Right renal cortex interstitium (tissue), 3 donors: ENCODE measurements around the gene COQ7. TPM values are rescaled to one million over a fixed set of nuclear protein-coding genes. Genes with fewer than 3 reads are reported as not detected.

ENCODE experiments used
- DNase-seq, 3 donors: peaks; one replicate each; pipeline ENCODE4 v3.0.0-alpha.2; 2013; ENCODE audit warnings: low read depth in 3 of 3, low spot score in 2 of 3
- polyA plus RNA-seq, 3 donors: library from polyadenylated mRNA; unstranded; fragments of 120-200 nt; gene quantifications; one replicate each; pipeline ENCODE4 v1.2.1, GENCODE V29; 2013; ENCODE audit not compliant: insufficient read length in 3 of 3

Gene COQ7
- polyA plus RNA-seq, 3 donors = 30.5 to 34.4 (median 32.1) TPM

DNA sequence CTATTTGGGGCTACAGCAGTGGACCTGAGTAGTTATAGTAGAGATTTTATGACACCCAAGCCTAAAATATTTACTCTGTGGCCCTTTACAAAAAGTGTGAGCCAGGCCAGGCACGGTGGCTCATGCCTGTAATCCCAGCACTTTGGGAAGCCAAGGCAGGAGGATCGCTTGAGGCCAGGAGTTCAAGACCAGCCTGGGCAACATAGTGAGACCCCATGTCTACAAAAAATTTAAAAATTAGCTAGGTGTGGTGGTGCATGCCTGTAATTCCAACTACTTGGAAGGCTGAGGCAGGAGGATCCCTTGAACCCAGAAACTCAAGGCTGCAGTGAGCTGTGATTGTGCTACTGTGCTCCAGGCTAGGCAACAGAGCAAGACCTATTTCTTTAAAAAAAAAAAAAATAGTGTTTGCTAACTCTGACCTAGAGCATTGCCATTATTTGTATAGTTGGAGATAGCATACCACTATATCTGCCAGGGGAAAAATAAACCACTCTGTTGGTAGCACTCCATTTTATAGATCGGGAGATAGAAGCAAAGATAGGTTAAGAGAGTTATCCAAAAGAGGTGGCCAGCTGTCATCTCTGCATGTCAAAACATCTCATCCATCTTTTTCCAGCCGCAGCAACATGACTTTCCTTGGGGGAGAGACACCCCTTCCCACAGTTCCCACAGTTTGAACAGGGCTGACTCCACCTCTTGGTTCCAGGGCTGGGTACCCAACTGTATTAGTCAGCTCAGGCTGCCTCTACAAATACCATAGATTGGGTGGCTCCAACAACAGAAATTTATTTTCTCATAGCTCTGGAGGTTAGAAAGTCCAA, 43.3 kb downstream of the COQ7 start:
- no peak for DNase-seq

DNA sequence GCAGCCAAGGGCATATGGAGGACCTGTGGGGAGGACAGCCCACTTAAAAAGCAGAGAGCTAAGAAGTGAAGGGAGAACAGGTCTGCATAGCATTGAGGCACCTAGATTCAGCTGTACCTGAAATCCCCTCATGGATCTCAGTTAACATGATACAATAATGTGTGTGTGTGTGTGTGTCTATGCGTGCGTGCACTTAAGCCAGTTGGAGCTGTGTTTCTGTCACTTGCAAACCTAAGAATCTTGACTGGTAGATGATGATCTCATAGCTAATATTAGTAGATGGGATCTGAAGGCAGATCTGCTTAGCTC, 44.6 kb downstream of the COQ7 start:
- DNase-seq = no peak

- DNase-seq = peak in 1 of 3 donors; percentile 79
Observed at GRCh38 chr16:19113577-19114358, 46.4 kb downstream of the COQ7 start, which contains the start of gene ITPRIPL2. TSS of gene ITPRIPL2 (plus strand) at chr16:19113964. CDS start at chr16:19114462, 498 bp downstream.

DNA sequence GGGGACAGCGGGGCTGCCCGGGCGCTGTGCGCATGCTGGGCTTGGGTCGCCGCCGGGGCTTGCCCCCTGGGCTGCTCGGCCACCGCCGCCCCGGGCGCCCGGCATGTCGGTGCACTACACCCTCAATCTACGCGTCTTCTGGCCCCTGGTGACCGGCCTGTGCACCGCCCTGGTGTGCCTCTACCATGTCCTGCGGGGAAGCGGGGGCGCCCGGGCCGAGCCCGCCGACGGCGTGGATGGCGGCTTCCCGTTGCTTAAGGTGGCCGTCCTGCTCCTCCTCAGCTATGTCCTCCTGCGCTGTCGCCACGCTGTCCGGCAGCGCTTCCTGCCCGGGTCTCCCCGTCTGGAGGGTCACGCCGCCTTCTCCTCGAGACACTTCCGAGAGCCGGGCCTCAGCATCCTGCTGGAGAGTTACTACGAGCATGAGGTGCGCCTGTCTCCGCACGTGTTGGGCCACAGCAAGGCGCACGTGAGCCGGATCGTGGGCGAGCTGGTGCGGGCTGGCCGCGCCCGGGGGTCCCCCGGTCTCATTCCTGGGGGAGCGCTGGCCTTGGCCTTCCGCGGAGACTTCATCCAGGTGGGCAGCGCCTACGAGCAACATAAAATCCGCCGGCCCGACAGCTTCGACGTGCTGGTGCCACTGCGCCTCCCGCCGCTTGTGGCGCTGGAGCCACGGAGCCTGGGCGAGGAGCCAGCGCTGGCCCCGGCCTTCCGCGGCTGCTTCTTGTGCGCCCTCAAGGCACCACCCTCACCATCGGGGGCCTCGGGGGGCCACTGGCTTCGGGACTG, 47.1 kb downstream of the COQ7 start:
- no peak for DNase-seq

DNA sequence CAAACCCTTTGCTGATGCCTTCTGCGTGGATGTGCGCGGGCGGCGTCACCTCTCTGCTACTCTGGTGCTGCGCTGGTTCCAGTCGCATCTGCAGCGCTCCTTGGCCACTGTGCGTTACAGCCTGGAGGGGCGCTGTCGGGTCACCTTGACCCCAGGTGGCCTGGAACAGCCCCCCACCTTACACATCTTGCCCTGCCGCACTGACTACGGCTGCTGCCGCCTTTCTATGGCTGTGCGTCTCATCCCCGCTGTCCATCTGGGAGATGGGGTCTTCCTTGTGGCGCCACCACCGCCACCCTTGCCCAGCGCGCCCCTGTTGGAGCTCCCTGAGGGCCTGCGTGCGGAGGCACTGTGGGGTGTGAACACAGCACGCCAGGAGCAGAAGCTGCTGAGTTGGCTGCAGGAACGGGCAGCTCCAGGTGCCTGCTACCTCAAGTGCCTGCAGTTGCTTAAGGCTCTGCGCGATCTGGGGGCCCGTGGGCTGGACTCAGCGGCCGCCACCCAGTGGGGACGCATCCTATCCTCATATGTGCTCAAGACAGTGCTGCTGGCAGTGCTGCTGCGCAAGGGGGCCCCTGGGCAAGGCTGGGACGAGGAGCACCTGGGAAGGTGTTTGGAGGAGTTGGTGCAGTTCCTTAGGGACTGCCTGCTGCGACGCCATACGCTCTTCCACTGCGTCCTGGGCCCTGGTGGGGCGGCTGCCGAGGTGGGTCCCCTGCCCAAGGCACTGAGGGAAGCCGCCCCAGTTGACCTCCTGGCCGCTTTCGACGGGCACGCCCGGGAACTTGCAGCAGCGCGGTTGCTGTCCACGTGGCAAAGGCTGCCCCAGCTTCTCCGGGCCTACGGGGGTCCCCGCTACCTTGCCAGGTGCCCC, 48.0 kb downstream of the COQ7 start:
- no peak for DNase-seq

DNA sequence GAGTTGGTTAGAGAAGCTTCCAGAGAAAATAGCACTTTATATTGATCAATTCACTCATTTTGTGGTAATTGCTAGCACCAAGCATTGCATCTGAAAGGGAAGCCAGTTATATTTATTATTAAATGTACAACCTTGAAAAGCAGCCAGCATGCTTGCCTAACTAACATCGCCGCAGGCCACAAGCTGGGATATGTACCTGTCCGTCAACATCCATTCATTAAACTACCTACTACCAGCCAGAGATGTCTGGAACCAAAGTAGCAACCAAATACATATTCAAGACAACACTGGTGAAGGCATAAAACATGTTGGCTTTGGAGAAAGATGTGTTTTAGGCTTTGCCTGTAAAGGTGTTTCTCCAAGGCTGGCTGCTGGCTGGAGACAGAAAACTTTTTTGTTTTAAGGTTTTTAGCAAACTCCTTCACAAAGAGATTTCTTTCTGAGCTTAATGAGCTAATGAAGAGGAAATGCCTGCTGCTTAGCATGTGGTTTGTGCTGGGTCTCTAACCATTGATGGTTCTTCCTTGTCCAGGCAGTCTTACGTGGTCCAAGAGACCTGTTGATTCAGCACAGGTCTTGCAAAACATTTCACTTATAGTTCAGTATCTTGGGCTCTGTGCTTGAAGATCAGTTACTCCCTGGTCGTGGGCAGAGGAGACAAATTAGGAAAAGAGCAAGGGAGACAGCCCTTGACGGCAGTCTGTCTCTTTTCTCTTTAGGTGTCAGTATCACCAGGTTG, 49.5 kb downstream of the COQ7 start:
- no peak for DNase-seq

GRCh38 chr16:19118938-19119431, 51.6 kb downstream of the COQ7 start:
- no peak for DNase-seq

- DNase-seq = no peak
Observed at GRCh38 chr16:19119564-19119963, 52.1 kb downstream of the COQ7 start.

DNA sequence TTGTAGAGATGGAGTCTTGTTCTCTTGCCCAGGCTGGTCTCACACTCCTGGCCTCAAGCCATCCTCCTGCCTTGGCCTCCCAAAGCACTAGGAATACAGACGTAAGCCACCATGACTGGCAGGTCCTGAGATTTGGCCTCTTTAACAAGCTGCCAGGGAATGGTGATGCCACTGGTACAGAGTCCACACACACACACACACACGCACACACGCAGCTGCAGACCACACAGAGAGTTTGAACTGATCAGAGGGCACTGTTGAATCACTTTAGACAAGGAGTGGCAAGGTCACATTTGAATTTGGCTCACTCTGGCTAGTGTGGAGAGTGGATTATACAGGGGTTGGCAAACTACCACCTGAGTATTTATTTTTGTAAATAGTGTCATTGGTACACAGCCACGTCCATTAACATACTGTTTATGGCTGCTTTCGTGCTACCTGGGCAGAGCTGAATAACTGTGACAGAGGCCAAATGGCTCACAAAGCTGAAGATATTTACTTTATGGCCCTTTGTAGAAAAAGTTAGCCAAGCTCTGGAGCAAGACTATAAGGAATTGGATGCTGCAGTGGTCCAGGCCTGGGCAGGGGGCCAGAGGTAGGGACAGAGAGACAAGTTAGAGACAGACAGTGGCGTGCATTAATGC, 56.2 kb downstream of the COQ7 start:
- no peak for DNase-seq

DNA sequence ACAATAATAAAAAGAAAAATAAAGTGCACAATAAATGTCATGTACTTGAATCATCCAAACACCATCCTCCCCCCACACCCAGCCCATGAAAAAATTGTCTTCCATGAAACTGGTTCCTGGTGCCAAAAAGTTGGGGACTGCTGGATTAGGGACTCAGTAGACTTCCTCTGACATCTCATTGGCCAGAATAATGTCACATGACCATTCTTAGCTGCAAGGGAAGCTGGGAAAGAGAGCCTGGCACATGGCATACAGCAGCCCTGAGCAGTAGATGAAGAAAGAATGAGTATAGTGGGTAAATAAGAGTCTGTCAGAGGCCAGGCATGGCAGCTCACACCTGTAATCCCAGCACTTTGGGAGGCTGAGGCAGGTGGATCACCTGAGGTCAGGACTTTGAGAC, 58.9 kb downstream of the COQ7 start:
- DNase-seq = no peak

- no peak for DNase-seq
Observed at GRCh38 chr16:19127205-19127604, 59.8 kb downstream of the COQ7 start.

- no peak for DNase-seq
Observed at GRCh38 chr16:19127674-19128131, 60.3 kb downstream of the COQ7 start.

DNA sequence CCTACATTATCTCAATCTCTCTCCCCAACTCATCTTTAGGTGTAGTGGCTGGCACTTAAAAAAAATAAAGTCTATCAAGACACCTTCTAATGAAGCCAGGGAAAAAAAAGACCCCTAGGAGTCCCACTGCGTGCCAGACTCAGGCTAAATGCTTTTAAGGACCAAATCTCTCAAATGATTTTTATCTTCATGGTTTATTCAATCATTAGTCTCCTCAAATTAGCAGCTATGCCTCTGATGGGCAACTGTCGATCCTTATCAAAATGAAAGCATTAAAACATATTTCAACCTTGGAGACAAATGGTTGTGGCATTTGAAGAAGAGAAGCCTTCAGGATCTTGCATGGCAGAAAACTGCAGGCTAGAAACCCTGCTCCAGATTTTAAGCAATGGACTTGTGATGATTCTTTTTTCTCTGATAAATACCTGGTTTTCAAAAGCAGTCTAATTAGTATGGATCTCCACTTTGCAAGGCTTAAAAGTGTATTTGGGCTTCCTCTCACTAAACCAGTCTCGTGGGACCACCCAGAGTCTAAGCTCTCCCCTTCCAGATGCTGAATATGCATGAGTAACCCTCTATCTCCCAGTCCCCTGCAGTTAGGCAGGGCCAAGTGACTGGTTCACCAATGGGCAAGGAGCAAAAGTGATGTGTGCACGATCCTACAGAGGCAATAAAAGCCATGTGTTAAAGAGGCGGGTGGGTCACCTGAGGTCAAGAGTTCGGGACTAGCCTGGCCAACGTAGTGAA, 61.2 kb downstream of the COQ7 start:
- DNase-seq = no peak

Other genes with a start within 250 kb of the COQ7 start
- 10 to 100 TPM; 48.5 to 53.7 (median 53.0) TPM for gene SMG1, start 141.2 kb upstream of the COQ7 start, polyA plus RNA-seq
- gene TMC7, start 83.7 kb upstream of the COQ7 start, polyA plus RNA-seq = 1 to 10 TPM; 1.6 to 1.7 (median 1.7) TPM
- 10 to 100 TPM; 15.2 to 16.6 (median 15.8) TPM for gene ITPRIPL2, start 46.4 kb downstream of the COQ7 start, polyA plus RNA-seq
- 10 to 100 TPM in 1 of 3 donors, 1 to 10 TPM in 2; 9.3 to 10.4 (median 10.0) TPM for gene SYT17, start 100.6 kb downstream of the COQ7 start, polyA plus RNA-seq
- gene CLEC19A, start 218.1 kb downstream of the COQ7 start, polyA plus RNA-seq = under 1 TPM in 1 of 3 donors, not detected in 2; 0.11 TPM